NCI-H82 treated with DMSO at 0.1 percent for 48 hours (cell line): ENCODE data around the gene PMPCA.

Experiments
- DNase-seq: peaks from one replicate; lab custom pipeline; 2025; ENCODE audit not compliant: unreplicated experiment; lab: John Stamatoyannopoulos, UW

PMPCA gene

GRCh38 chr9:136433043-136433715, 22.7 kb downstream of the PMPCA start:
- DNase-seq: no peak

- no peak for DNase-seq
These were observed 23.6 kb downstream of the PMPCA start for GRCh38 chr9:136433849-136434579.

GRCh38 chr9:136434580-136435169, 24.2 kb downstream of the PMPCA start:
- no peak for DNase-seq

- DNase-seq: no peak
These were observed 25.7 kb downstream of the PMPCA start for GRCh38 chr9:136436055-136436634.

GRCh38 chr9:136437430-136437829, 27.0 kb downstream of the PMPCA start:
- DNase-seq: no peak

- DNase-seq: no peak
These were observed 27.5 kb downstream of the PMPCA start for GRCh38 chr9:136437839-136438547.

- DNase-seq: no peak
These were observed 28.4 kb downstream of the PMPCA start for GRCh38 chr9:136438548-136439480.

- no peak for DNase-seq
These were observed 29.3 kb downstream of the PMPCA start, which contains the start of gene INPP5E for GRCh38 chr9:136439481-136440408. Gene INPP5E, minus strand, starts transcription at chr9:136439845. Its CDS starts 426 bp downstream, at chr9:136439419.

- DNase-seq: no peak
These were observed 30.8 kb downstream of the PMPCA start for GRCh38 chr9:136441191-136441680.

GRCh38 chr9:136441681-136442245, 31.3 kb downstream of the PMPCA start:
- DNase-seq: no peak

GRCh38 chr9:136442265-136442664, 31.8 kb downstream of the PMPCA start:
- no peak for DNase-seq

- no peak for DNase-seq
These were observed 32.6 kb downstream of the PMPCA start for GRCh38 chr9:136443087-136443486.

GRCh38 chr9:136443687-136444086, 33.2 kb downstream of the PMPCA start:
- DNase-seq: no peak

- DNase-seq: no peak
These were observed 33.6 kb downstream of the PMPCA start for GRCh38 chr9:136444102-136444501.

GRCh38 chr9:136445799-136446198, 35.3 kb downstream of the PMPCA start:
- no peak for DNase-seq

GRCh38 chr9:136447173-136447778, 36.8 kb downstream of the PMPCA start:
- no peak for DNase-seq

GRCh38 chr9:136448655-136449054, 38.2 kb downstream of the PMPCA start:
- DNase-seq: no peak
